ENCODE data around the gene CSRNP3. TPM values are rescaled to one million over a fixed set of nuclear protein-coding genes. Genes with fewer than 3 reads are reported as not detected.

Gene CSRNP3
- total RNA-seq, 4 donors from 2014 or later: 0.37 to 11.1 (median 3.2) TPM

GRCh38 chr2:165567273-165567672 lies 97.8 kb downstream of the CSRNP3 start:
- no peak overlapping the region for H3K4me3 ChIP-seq
- H3K9me3 ChIP-seq: no peaks in the 10 kb centered on the region
- in situ Hi-C loops (cut with MboI; ENCODE audit: low pct_ligation_motif_present in 1 of 4, low pct_unique_long_range_greater_than_20kb in 1 of 4, low sequenced_read_pairs in 3 of 4): no loop called here
- no peaks in the 10 kb centered on the region for H3K36me3 ChIP-seq
- whole genome bisulfite sequencing, 2 donors (ENCODE audit: low coverage in 1 of 2): 45 to 83% methylated on average over 2 of the region's 2 CpGs
- no peak overlapping the region for H3K27ac ChIP-seq
- H3K27me3 ChIP-seq: no peaks in the 10 kb centered on the region
- no peak for DNase-seq
- TF ChIP-seq CTCF (IDR thresholded peaks at IDR 0.05): no peak
- no peak for TF ChIP-seq EP300 (IDR thresholded peaks at IDR 0.05; ENCODE audit: low read depth)
- no peak for TF ChIP-seq POLR2A (IDR thresholded peaks at IDR 0.05)
- no peak for TF ChIP-seq POLR2AphosphoS5 (IDR thresholded peaks at IDR 0.05)
- H3K4me1 ChIP-seq: peaks cover 0 to 4% (median 0%) of the 10 kb centered on the region in 4 donors
- intact Hi-C loops (cut with DNase I; ENCODE audit: low total_unique reads): no loop called here

- Histone ChIP-seq H3K27me3 (no peaks in the 10 kb centered on the region), H3K4me3 (no peak overlapping the region), H3K27ac (no peak overlapping the region), H3K9me3 (no peaks in the 10 kb centered on the region), H3K36me3 (no peaks in the 10 kb centered on the region), H3K4me1 (no peaks in the 10 kb centered on the region)
- intact Hi-C loops (cut with DNase I; ENCODE audit: low total_unique reads) (no loop called here), in situ Hi-C loops (cut with MboI; ENCODE audit: low pct_ligation_motif_present in 1 of 4, low pct_unique_long_range_greater_than_20kb in 1 of 4, low sequenced_read_pairs in 3 of 4) (no loop called here)
- DNase-seq: no peak
- TF ChIP-seq CTCF (IDR thresholded peaks at IDR 0.05) (no peak), EP300 (IDR thresholded peaks at IDR 0.05; ENCODE audit: low read depth) (no peak), POLR2AphosphoS5 (IDR thresholded peaks at IDR 0.05) (no peak), POLR2A (IDR thresholded peaks at IDR 0.05) (no peak)
Measured at GRCh38 chr2:165568361-165568760, 98.9 kb downstream of the CSRNP3 start.

GRCh38 chr2:165571477-165571876 lies 102.0 kb downstream of the CSRNP3 start:
- no peak for DNase-seq
- Histone ChIP-seq H3K9me3 (no peaks in the 10 kb centered on the region), H3K27ac (no peak overlapping the region), H3K4me1 (no peaks in the 10 kb centered on the region), H3K4me3 (no peak overlapping the region), H3K36me3 (no peaks in the 10 kb centered on the region), H3K27me3 (no peaks in the 10 kb centered on the region)
- no peak for TF ChIP-seq EP300 (IDR thresholded peaks at IDR 0.05; ENCODE audit: low read depth)
- TF ChIP-seq POLR2AphosphoS5 (IDR thresholded peaks at IDR 0.05): no peak
- no peak for TF ChIP-seq POLR2A (IDR thresholded peaks at IDR 0.05)
- no peak for TF ChIP-seq CTCF (IDR thresholded peaks at IDR 0.05)
- intact Hi-C loops (cut with DNase I; ENCODE audit: low total_unique reads): no loop called here
- 89 to 95% methylated on average over 1 of the region's 1 CpG for WGBS, 2 donors (ENCODE audit: low coverage in 1 of 2)
- in situ Hi-C loops (cut with MboI; ENCODE audit: low pct_ligation_motif_present in 1 of 4, low pct_unique_long_range_greater_than_20kb in 1 of 4, low sequenced_read_pairs in 3 of 4): no loop called here

GRCh38 chr2:165572151-165572550 lies 102.7 kb downstream of the CSRNP3 start:
- Histone ChIP-seq H3K9me3 (no peaks in the 10 kb centered on the region), H3K4me3 (no peak overlapping the region), H3K36me3 (no peaks in the 10 kb centered on the region), H3K27ac (no peak overlapping the region), H3K4me1 (no peaks in the 10 kb centered on the region), H3K27me3 (no peaks in the 10 kb centered on the region)
- TF ChIP-seq POLR2AphosphoS5 (IDR thresholded peaks at IDR 0.05): no peak
- TF ChIP-seq POLR2A (IDR thresholded peaks at IDR 0.05): no peak
- no peak for TF ChIP-seq CTCF (IDR thresholded peaks at IDR 0.05)
- TF ChIP-seq EP300 (IDR thresholded peaks at IDR 0.05; ENCODE audit: low read depth): no peak
- no peak for DNase-seq
- in situ Hi-C loops (cut with MboI; ENCODE audit: low pct_ligation_motif_present in 1 of 4, low pct_unique_long_range_greater_than_20kb in 1 of 4, low sequenced_read_pairs in 3 of 4) (no loop called here), intact Hi-C loops (cut with DNase I; ENCODE audit: low total_unique reads) (no loop called here)
- 30 to 49% methylated on average over 3 of the region's 3 CpGs for WGBS, 2 donors (ENCODE audit: low coverage in 1 of 2)
